ENCODE measurements around the gene TNFRSF1B.

Gene TNFRSF1B

DNA sequence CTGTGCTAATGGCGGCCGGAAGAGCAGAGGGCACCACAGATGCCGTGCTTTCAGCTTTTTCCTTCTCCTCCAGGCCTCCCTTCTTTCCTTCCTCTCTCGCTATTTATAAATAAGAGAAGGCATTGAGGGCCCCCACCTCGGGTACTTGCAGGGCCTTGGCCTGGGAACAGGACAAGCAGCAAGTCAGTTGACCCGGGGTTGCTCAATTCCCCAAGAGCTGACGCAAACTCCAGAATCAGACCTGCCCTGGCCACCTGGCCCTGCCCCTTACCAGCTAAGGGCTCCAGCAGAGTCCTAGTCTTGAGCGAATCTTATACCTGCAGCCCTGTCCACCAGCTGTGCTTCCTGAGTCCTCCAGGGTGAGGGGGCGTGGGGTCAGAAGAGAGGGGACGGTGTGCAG lies 13.5 kb downstream of the TNFRSF1B start:
- Histone ChIP-seq H4K20me1 (ENCODE audit: insufficient read depth, low read length) (peaks cover 13% of the 10 kb centered on the region), H3K27me3 (ENCODE audit: insufficient read depth, low read length, poor library complexity) (peaks cover 14% of the 10 kb centered on the region)

DNA sequence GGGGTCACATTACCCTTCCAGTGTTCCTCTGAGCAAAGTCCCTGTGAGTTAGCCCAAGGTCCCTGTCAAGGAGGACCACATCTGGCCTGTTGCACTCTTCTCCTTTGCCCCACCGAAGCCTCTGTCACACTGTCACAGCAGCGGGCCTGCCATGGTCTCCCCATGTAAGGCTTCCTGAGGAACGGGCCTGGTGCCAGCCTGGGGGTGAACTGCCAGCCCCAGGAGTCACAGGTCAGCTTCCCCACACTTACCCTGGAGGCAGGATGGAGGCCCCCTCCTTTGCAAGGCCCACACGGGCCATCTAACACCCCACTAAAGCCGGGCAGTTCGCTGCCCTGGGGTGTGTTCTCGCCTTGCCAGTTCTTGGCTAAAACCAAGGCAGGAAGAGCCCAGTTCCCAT lies 14.1 kb downstream of the TNFRSF1B start:
- H3K4me2 ChIP-seq (ENCODE audit: insufficient read depth, low read length) = no peak overlapping the region
- ATAC-seq (ENCODE audit: insufficient read depth, low read depth) (no peak), DNase-seq (no peak)
- peaks cover 25% of the 10 kb centered on the region for H3K4me1 ChIP-seq (ENCODE audit: insufficient read depth, low read length)
- no peaks in the 10 kb centered on the region for H3K9me3 ChIP-seq (ENCODE audit: insufficient read depth, low read length, severe bottlenecking)
- no peaks in the 10 kb centered on the region for H3K36me3 ChIP-seq (ENCODE audit: insufficient read depth, low read length)
- peaks cover 14% of the 10 kb centered on the region for H3K27me3 ChIP-seq (ENCODE audit: insufficient read depth, low read length, poor library complexity)
- H4K20me1 ChIP-seq (ENCODE audit: insufficient read depth, low read length) = peaks cover 13% of the 10 kb centered on the region
- H3K79me2 ChIP-seq (ENCODE audit: insufficient read depth, low read length) = no peaks in the 10 kb centered on the region
- H3K27ac ChIP-seq (ENCODE audit: low read length) = no peak overlapping the region
- H3K4me3 ChIP-seq (ENCODE audit: low read depth in 1 of 2, low read length in 2 of 2) = no peak overlapping the region
- H3K9ac ChIP-seq (ENCODE audit: low read depth, low read length) = no peak overlapping the region
- TF ChIP-seq EZH2 (IDR thresholded peaks at IDR 0.05; ENCODE audit: borderline replicate concordance, low read depth, low read length, severe bottlenecking) = no peak
- TF ChIP-seq, protein P1, sequence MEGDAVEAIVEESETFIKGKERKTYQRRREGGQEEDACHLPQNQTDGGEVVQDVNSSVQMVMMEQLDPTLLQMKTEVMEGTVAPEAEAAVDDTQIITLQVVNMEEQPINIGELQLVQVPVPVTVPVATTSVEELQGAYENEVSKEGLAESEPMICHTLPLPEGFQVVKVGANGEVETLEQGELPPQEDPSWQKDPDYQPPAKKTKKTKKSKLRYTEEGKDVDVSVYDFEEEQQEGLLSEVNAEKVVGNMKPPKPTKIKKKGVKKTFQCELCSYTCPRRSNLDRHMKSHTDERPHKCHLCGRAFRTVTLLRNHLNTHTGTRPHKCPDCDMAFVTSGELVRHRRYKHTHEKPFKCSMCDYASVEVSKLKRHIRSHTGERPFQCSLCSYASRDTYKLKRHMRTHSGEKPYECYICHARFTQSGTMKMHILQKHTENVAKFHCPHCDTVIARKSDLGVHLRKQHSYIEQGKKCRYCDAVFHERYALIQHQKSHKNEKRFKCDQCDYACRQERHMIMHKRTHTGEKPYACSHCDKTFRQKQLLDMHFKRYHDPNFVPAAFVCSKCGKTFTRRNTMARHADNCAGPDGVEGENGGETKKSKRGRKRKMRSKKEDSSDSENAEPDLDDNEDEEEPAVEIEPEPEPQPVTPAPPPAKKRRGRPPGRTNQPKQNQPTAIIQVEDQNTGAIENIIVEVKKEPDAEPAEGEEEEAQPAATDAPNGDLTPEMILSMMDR (IDR thresholded peaks at IDR 0.05; ENCODE audit: borderline replicate concordance, extremely low read depth, low read length, poor library complexity, severe bottlenecking) = no peak
- H2AFZ ChIP-seq (ENCODE audit: low read depth, low read length) = no peak overlapping the region

More for the DNA sequence above, 13.5 kb downstream of the TNFRSF1B start:
- Histone ChIP-seq H3K36me3 (ENCODE audit: insufficient read depth, low read length) (no peaks in the 10 kb centered on the region), H3K9ac (ENCODE audit: low read depth, low read length) (no peak overlapping the region), H3K27ac (ENCODE audit: low read length) (no peak overlapping the region), H2AFZ (ENCODE audit: low read depth, low read length) (no peak overlapping the region), H3K4me3 (ENCODE audit: low read depth in 1 of 2, low read length in 2 of 2) (no peak overlapping the region), H3K9me3 (ENCODE audit: insufficient read depth, low read length, severe bottlenecking) (no peaks in the 10 kb centered on the region), H3K4me1 (ENCODE audit: insufficient read depth, low read length) (peaks cover 25% of the 10 kb centered on the region), H3K4me2 (ENCODE audit: insufficient read depth, low read length) (no peak overlapping the region), H3K79me2 (ENCODE audit: insufficient read depth, low read length) (no peaks in the 10 kb centered on the region)
- ATAC-seq (ENCODE audit: insufficient read depth, low read depth) (no peak), DNase-seq (no peak)
- TF ChIP-seq, protein P1 (IDR thresholded peaks at IDR 0.05; ENCODE audit: borderline replicate concordance, extremely low read depth, low read length, poor library complexity, severe bottlenecking) = no peak
- TF ChIP-seq EZH2 (IDR thresholded peaks at IDR 0.05; ENCODE audit: borderline replicate concordance, low read depth, low read length, severe bottlenecking) = no peak

DNA sequence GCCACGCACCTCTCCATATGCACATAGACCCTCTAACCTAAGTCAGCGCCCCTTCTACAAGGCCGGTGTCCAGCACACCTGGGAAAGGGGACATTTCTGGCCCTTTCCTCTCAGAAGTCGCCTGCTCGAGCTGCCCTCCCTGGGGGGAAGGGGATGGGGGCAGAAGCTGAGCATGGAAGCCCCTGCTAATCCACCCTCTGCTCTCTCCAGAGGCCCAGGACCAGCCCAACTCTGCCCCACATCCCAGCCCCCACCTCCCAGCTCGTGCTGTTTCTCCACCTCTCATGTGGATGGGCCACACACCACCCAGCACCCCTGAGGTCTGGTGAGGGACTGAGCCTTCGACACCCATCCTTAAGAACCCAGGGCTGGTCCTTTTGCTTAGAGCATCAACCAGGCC lies 14.8 kb downstream of the TNFRSF1B start:
- ATAC-seq (ENCODE audit: insufficient read depth, low read depth) (no peak), DNase-seq (no peak)
- H3K27me3 ChIP-seq (ENCODE audit: insufficient read depth, low read length, poor library complexity) = peaks cover 14% of the 10 kb centered on the region
- H3K79me2 ChIP-seq (ENCODE audit: insufficient read depth, low read length) = no peaks in the 10 kb centered on the region
- no peak overlapping the region for H3K27ac ChIP-seq (ENCODE audit: low read length)
- H3K4me2 ChIP-seq (ENCODE audit: insufficient read depth, low read length) = no peak overlapping the region
- H3K4me1 ChIP-seq (ENCODE audit: insufficient read depth, low read length) = peaks cover 25% of the 10 kb centered on the region
- no peak overlapping the region for H3K4me3 ChIP-seq (ENCODE audit: low read depth in 1 of 2, low read length in 2 of 2)
- H4K20me1 ChIP-seq (ENCODE audit: insufficient read depth, low read length) = peaks cover 13% of the 10 kb centered on the region
- H3K36me3 ChIP-seq (ENCODE audit: insufficient read depth, low read length) = no peaks in the 10 kb centered on the region
- TF ChIP-seq, protein P1 (IDR thresholded peaks at IDR 0.05; ENCODE audit: borderline replicate concordance, extremely low read depth, low read length, poor library complexity, severe bottlenecking) = no peak
- TF ChIP-seq EZH2 (IDR thresholded peaks at IDR 0.05; ENCODE audit: borderline replicate concordance, low read depth, low read length, severe bottlenecking) = no peak
- no peaks in the 10 kb centered on the region for H3K9me3 ChIP-seq (ENCODE audit: insufficient read depth, low read length, severe bottlenecking)
- no peak overlapping the region for H2AFZ ChIP-seq (ENCODE audit: low read depth, low read length)
- H3K9ac ChIP-seq (ENCODE audit: low read depth, low read length) = no peak overlapping the region

All from DND-41 (cell line).